SK-N-MC (cell line): ENCODE data around the gene IRAK1.

ENCODE experiments used
- DNase-seq: peaks from one replicate; pipeline ENCODE4 v3.0.0-alpha.2; 2011; ENCODE audit warnings: low read depth, low spot score
- H3K27ac ChIP-seq: fragments of 200-600 bp; sonication (generic); 2 replicates; pipeline ENCODE4 v1.5.1; 2016; ENCODE audit warnings: mixed run types
- H3K36me3 ChIP-seq: fragments of 200-600 bp; sonication (generic); 2 replicates; pipeline ENCODE4 v1.6.1; 2017; ENCODE audit warnings: antibody characterized with exemption, low read length, mixed read lengths; ENCODE audit not compliant: insufficient read depth
- H3K4me3 ChIP-seq: fragments of 200-600 bp; sonication (generic); 2 replicates; pipeline ENCODE4 v1.5.1; 2016
- H3K9ac ChIP-seq: fragments of 200-600 bp; sonication (generic); 2 replicates; pipeline ENCODE4 v1.8.0; 2017; ENCODE audit warnings: mixed run types, mixed read lengths; ENCODE audit not compliant: insufficient read length
- H3K9me3 ChIP-seq: fragments of 200-600 bp; sonication (generic); 2 replicates; pipeline ENCODE4 v1.6.1; 2017; ENCODE audit warnings: low read depth, mild to moderate bottlenecking, antibody characterized with exemption, low read length, moderate library complexity, mixed read lengths
- EZH2 ChIP-seq: fragments of 200-600 bp; sonication (generic); IDR thresholded peaks from one replicate; pipeline ENCODE4 v1.6.1; 2017; ENCODE audit warnings: antibody characterized with exemption
- FOXP2 ChIP-seq: optimal IDR thresholded peaks from 2 replicates; pipeline ENCODE3; 2011; ENCODE audit warnings: mild to moderate bottlenecking, moderate library complexity; ENCODE audit not compliant: insufficient read depth; ENCODE audit errors: extremely low read length, control extremely low read depth
- POLR2AphosphoS5 ChIP-seq: IDR thresholded peaks from 2 replicates; pipeline ENCODE4 v1.6.1; 2012; ENCODE audit warnings: mild to moderate bottlenecking, low read depth, low read length, borderline replicate concordance

Gene IRAK1

GRCh38 chrX:154046940-154047610 is 27.4 kb upstream of the IRAK1 start:
- Histone ChIP-seq H3K4me3 (peak overlapping the region; percentile 60), H3K9ac (peak overlapping the region; percentile 32), H3K9me3 (no peaks in the 10 kb centered on the region), H3K27ac (peak overlapping the region; percentile 91), H3K36me3 (0 out of 2 replicates have a peak, but pooled peaks cover 3% of the 10 kb centered on the region)
- no peak for TF ChIP-seq FOXP2
- no peak for TF ChIP-seq EZH2
- no peak for TF ChIP-seq POLR2AphosphoS5
- DNase-seq = no peak

- no peak for TF ChIP-seq FOXP2
- TF ChIP-seq POLR2AphosphoS5 = no peak
- no peak for TF ChIP-seq EZH2
- DNase-seq = peak; percentile 26
- Histone ChIP-seq H3K9me3 (no peaks in the 10 kb centered on the region), H3K36me3 (0 out of 2 replicates have a peak, but pooled peaks cover 3% of the 10 kb centered on the region), H3K9ac (peak overlapping the region; percentile 32), H3K27ac (peak overlapping the region; percentile 91), H3K4me3 (peak overlapping the region; percentile 60)
Observed at GRCh38 chrX:154046031-154046781, 26.5 kb upstream of the IRAK1 start.

GRCh38 chrX:154044091-154044490 is 24.4 kb upstream of the IRAK1 start:
- Histone ChIP-seq H3K27ac (no peak overlapping the region), H3K36me3 (0 out of 2 replicates have a peak, but pooled peaks cover 3% of the 10 kb centered on the region)

DNA sequence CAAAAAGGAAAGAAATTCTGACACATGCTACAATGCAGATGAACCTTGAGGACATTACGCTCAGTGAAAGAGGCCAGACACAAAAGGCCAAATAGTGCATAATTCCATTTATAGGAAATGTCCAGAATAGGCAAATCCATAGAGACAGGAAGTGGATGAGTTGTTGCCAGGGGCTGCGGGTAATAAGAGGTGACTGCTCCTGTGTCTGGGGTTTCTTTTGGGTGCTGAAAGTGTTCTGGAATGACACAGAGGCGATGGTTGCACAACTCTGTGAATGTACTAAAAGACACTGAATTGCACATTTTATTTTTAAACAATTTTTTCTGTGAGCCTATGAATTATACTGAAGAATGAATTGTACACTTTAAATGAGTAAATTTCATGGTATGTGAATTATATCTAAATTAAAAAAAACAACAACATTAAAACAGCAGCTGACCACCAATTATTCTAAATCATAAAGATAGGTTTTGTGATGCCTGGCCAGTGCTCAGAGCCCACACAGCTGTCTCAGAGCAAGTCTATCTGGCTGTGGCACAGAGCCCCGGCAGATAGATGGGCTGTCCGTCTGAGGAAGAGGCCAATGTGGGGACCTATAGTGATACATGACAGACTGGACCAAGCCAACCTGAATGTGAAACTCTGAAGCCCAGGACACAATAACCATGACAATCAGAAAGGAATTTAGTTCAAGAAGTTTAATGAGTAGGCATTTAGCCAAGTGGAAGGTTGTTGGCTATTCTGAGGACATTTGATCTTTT is 23.5 kb upstream of the IRAK1 start:
- DNase-seq = no peak
- Histone ChIP-seq H3K4me3 (no peak overlapping the region), H3K27ac (0 out of 2 replicates have a peak overlapping the region, but pooled peaks have one; percentile 13), H3K36me3 (0 out of 2 replicates have a peak, but pooled peaks cover 3% of the 10 kb centered on the region), H3K9ac (no peak overlapping the region), H3K9me3 (no peaks in the 10 kb centered on the region)
- TF ChIP-seq EZH2 = no peak
- TF ChIP-seq FOXP2 = no peak
- no peak for TF ChIP-seq POLR2AphosphoS5

More at GRCh38 chrX:154044091-154044490, 24.4 kb upstream of the IRAK1 start:
- no peak for DNase-seq
- Histone ChIP-seq H3K9ac (no peak overlapping the region), H3K9me3 (no peaks in the 10 kb centered on the region), H3K4me3 (no peak overlapping the region)
- TF ChIP-seq POLR2AphosphoS5 (no peak), EZH2 (no peak), FOXP2 (no peak)

GRCh38 chrX:154040863-154041262 is 21.2 kb upstream of the IRAK1 start:
- H3K9me3 ChIP-seq = no peaks in the 10 kb centered on the region
- no peak for DNase-seq
- no peak overlapping the region for H3K4me3 ChIP-seq
- no peak overlapping the region for H3K9ac ChIP-seq
- TF ChIP-seq FOXP2 (no peak), EZH2 (no peak), POLR2AphosphoS5 (no peak)
- no peak overlapping the region for H3K27ac ChIP-seq
- H3K36me3 ChIP-seq = 0 out of 2 replicates have a peak, but pooled peaks cover 3% of the 10 kb centered on the region

- TF ChIP-seq POLR2AphosphoS5 (no peak), EZH2 (no peak), FOXP2 (no peak)
Observed at GRCh38 chrX:154040307-154040756, 20.6 kb upstream of the IRAK1 start.

DNA sequence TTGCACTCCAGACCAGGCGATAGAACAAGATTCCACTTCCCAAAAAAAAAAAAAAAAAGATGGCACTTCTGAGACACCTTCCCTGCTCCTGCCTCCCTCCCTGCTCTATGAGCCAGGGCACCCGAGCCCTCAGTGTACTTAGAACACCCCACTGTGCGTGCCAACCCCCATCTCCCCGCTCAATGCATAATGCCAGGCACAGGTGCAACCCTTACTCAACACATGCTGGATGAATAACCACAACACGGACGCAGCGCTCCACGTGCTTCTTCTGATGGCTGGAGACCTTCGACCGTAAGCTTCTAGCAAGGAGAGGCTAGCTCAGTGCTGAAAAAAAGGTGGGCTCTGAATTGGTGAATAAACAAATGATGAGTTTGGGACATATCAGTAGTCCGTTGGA is 19.9 kb upstream of the IRAK1 start:
- Histone ChIP-seq H3K36me3 (0 out of 2 replicates have a peak, but pooled peaks cover 3% of the 10 kb centered on the region), H3K27ac (no peak overlapping the region), H3K4me3 (no peak overlapping the region), H3K9me3 (no peaks in the 10 kb centered on the region), H3K9ac (no peak overlapping the region)
- DNase-seq = no peak
- TF ChIP-seq POLR2AphosphoS5 (no peak), FOXP2 (no peak), EZH2 (no peak)

More at GRCh38 chrX:154040307-154040756, 20.6 kb upstream of the IRAK1 start:
- 0 out of 2 replicates have a peak, but pooled peaks cover 3% of the 10 kb centered on the region for H3K36me3 ChIP-seq
- no peak overlapping the region for H3K27ac ChIP-seq
- no peak for DNase-seq
- H3K9me3 ChIP-seq = no peaks in the 10 kb centered on the region
- no peak overlapping the region for H3K9ac ChIP-seq
- H3K4me3 ChIP-seq = no peak overlapping the region
